ENCODE results near the gene STOML1. TPM values are rescaled to one million over a fixed set of nuclear protein-coding genes. Genes with fewer than 3 reads are reported as not detected.

The STOML1 gene
- polyA plus RNA-seq, 4 donors = 11.2 to 18.0 (median 13.1) TPM

DNA sequence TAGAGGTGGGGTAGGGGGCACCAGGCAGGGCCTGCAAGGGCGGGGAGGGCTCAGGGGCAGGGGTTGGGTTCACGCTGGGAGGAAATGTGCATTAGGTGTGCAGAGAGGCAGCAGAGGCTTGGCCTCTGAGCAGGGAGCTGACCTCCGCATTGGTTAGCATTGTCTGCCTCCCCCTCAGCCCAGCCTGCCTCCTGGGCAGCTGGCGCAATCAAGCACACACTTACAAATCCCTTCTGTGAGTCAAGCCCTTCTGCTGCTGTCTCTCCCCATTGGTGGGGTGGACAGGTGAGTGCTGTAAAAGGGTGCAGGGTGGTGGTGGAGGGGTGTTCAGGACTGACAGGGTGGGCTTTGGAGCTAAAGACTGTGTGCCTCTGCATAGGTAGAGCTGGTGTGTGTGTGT, 56.5 kb downstream of the STOML1 start:
- no peak for DNase-seq (ENCODE audit: low read depth in 4 of 4, low spot score in 2 of 4)

DNA sequence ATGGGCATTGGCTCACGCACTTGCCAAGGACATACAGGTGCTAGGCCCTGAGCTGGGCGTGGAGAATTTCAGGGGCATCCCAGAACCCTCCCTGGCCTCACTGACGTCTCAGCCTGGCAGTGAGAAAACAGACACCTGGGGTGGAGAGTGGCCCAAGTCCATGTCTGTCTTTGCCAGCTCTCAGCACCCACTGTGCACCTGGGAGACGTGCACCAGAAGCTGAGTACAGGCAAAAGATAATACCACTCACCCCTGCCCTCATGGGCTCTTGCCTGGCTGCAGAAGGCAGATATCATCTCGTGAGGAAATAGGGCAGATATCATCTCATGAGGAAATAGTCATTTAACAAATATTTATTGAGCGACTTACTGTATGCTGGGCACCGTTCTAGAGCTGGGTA, 57.8 kb downstream of the STOML1 start:
- no peak for DNase-seq (ENCODE audit: low read depth in 4 of 4, low spot score in 2 of 4)

GRCh38 chr15:73932381-73933191, 59.5 kb downstream of the STOML1 start:
- DNase-seq (ENCODE audit: low read depth in 4 of 4, low spot score in 2 of 4) = no peak

GRCh38 chr15:73931441-73931840, 60.7 kb downstream of the STOML1 start:
- no peak for DNase-seq (ENCODE audit: low read depth in 4 of 4, low spot score in 2 of 4)

GRCh38 chr15:73930790-73931281, 61.3 kb downstream of the STOML1 start:
- no peak for DNase-seq (ENCODE audit: low read depth in 4 of 4, low spot score in 2 of 4)

DNA sequence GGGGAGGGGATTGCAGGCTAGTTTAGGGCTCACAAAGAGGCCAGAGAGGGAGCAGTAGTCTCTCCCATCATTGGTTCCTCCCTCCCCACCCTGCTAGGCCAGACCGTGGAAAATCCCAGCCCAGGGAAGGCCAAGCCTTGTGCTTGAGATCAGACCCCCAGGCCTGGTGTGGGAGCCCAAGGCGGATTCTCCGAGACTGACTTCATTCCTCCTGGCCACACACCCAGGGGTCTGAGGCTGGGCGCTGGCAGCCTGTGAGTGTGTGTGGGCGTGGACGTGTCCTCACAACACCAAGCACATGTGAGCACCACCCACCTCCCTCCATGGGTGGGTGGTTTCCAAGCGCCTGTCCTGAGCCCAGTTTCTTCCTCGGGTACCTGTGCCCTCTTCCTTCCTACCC, 61.7 kb downstream of the STOML1 start:
- DNase-seq (ENCODE audit: low read depth in 4 of 4, low spot score in 2 of 4) = no peak

GRCh38 chr15:73928971-73929627, 63.0 kb downstream of the STOML1 start:
- no peak for DNase-seq (ENCODE audit: low read depth in 4 of 4, low spot score in 2 of 4)

Other genes with a start within 250 kb of the STOML1 start
- gene INSYN1, start 238.9 kb downstream of the STOML1 start, polyA plus RNA-seq (ENCODE audit: insufficient read length in 4 of 4) = 10 to 100 TPM; 14.3 to 28.0 (median 24.7) TPM
- gene TBC1D21, start 118.7 kb downstream of the STOML1 start, polyA plus RNA-seq (ENCODE audit: insufficient read length in 4 of 4) = not detected
- gene LOXL1, start 65.8 kb downstream of the STOML1 start, polyA plus RNA-seq (ENCODE audit: insufficient read length in 4 of 4) = 10 to 100 TPM; 72.6 to 86.1 (median 81.9) TPM
- 10 to 100 TPM; 24.7 to 38.9 (median 34.8) TPM for gene PML, start 2.4 kb upstream of the STOML1 start, polyA plus RNA-seq (ENCODE audit: insufficient read length in 4 of 4)
- gene GOLGA6A, start 90.3 kb upstream of the STOML1 start, polyA plus RNA-seq (ENCODE audit: insufficient read length in 4 of 4) = under 1 TPM in 3 of 4 donors, not detected in 1; 0.31 to 0.57 (median 0.39) TPM
- gene ISLR2, start 138.3 kb upstream of the STOML1 start, polyA plus RNA-seq (ENCODE audit: insufficient read length in 4 of 4) = 1 to 10 TPM in 2 of 4 donors, under 1 TPM in 2; 0.31 to 1.6 (median 1.0) TPM
- gene ISLR, start 181.4 kb upstream of the STOML1 start, polyA plus RNA-seq (ENCODE audit: insufficient read length in 4 of 4) = 10 to 100 TPM; 37.2 to 94.5 (median 64.0) TPM
- 10 to 100 TPM; 25.0 to 49.2 (median 32.3) TPM for gene STRA6, start 210.5 kb upstream of the STOML1 start, polyA plus RNA-seq (ENCODE audit: insufficient read length in 4 of 4)
- gene CCDC33, start 244.0 kb upstream of the STOML1 start, polyA plus RNA-seq (ENCODE audit: insufficient read length in 4 of 4) = 10 to 100 TPM in 1 of 4 donors, 1 to 10 TPM in 3; 4.8 to 10.4 (median 6.4) TPM

All from left renal cortex interstitium (tissue), 4 donors.